Measurements from ENCODE around the gene LIPC. TPM values are rescaled to one million over a fixed set of nuclear protein-coding genes. Genes with fewer than 3 reads are reported as not detected.

LIPC gene
- total and polyA plus RNA-seq, 2 donors (not counting 3 experiments of a cell fraction or from before 2014, with no cell fraction given), result not detected

- H3K9ac ChIP-seq (replicated peaks; ENCODE audit: extremely low read depth, insufficient read depth, low read length), result no peak overlapping the region
- TF ChIP-seq FOS (IDR thresholded peaks at IDR 0.05; ENCODE audit: borderline replicate concordance, insufficient read depth, low read length), result no peak
- TF ChIP-seq MYC (IDR thresholded peaks at IDR 0.05; ENCODE audit: low read depth, low read length), result no peak
- no peak for TF ChIP-seq EZH2 (IDR thresholded peaks at IDR 0.05; ENCODE audit: borderline replicate concordance, low read depth, low read length, severe bottlenecking)
- TF ChIP-seq GATA2 (IDR thresholded peaks at IDR 0.05; ENCODE audit: insufficient read depth, insufficient read length, low read depth, low read length), result no peak
- no peak for TF ChIP-seq JUN (IDR thresholded peaks at IDR 0.05; ENCODE audit: borderline replicate concordance, insufficient read depth, insufficient read length, low read depth)
- no peak for TF ChIP-seq POLR2AphosphoS5 (IDR thresholded peaks at IDR 0.05; ENCODE audit: insufficient read depth, low read depth, low read length)
- TF ChIP-seq, protein P1, sequence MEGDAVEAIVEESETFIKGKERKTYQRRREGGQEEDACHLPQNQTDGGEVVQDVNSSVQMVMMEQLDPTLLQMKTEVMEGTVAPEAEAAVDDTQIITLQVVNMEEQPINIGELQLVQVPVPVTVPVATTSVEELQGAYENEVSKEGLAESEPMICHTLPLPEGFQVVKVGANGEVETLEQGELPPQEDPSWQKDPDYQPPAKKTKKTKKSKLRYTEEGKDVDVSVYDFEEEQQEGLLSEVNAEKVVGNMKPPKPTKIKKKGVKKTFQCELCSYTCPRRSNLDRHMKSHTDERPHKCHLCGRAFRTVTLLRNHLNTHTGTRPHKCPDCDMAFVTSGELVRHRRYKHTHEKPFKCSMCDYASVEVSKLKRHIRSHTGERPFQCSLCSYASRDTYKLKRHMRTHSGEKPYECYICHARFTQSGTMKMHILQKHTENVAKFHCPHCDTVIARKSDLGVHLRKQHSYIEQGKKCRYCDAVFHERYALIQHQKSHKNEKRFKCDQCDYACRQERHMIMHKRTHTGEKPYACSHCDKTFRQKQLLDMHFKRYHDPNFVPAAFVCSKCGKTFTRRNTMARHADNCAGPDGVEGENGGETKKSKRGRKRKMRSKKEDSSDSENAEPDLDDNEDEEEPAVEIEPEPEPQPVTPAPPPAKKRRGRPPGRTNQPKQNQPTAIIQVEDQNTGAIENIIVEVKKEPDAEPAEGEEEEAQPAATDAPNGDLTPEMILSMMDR (IDR thresholded peaks at IDR 0.05; ENCODE audit: extremely low read depth in 1 of 2, insufficient read depth in 1 of 2, low read depth in 1 of 2, low read length in 2 of 2), result no peak
- TF ChIP-seq MAX (IDR thresholded peaks at IDR 0.05; ENCODE audit: insufficient read depth, insufficient read length), result no peak
- no peak for TF ChIP-seq POLR2A (IDR thresholded peaks at IDR 0.05; ENCODE audit: low read depth, low read length)
- FAIRE-seq (no peak), DNase-seq (ENCODE audit: low read depth, low spot score) (no peak)
- dilution Hi-C loops (cut with MboI; ENCODE audit: extremely low pct_ligation_motif_present, low sequenced_read_pairs) (no loop called here), intact Hi-C loops (cut with micrococcal nuclease) (no loop called here)
- no peaks in the 10 kb centered on the region for H3K9me3 ChIP-seq (replicated peaks; ENCODE audit: control insufficient read depth, insufficient read depth, low read length)
- H3K4me1 ChIP-seq (ENCODE audit: control insufficient read depth, extremely low read depth, insufficient read depth, low read length), result no peaks in the 10 kb centered on the region
- no peak overlapping the region for H3K4me3 ChIP-seq (replicated peaks in 1 of 3; ENCODE audit: insufficient read depth in 1 of 3, low read depth in 1 of 3, low read length in 3 of 3)
- BruUV-seq (replicated peaks), result no TSS peak
- H3K27me3 ChIP-seq (ENCODE audit: control insufficient read depth in 2 of 2, insufficient read depth in 2 of 2, low read length in 2 of 2), result no peaks in the 10 kb centered on the region
- no peak overlapping the region for H2AFZ ChIP-seq (ENCODE audit: low read depth, low read length)
- POLR2A ChIA-PET, result no interaction called here
- no peaks in the 10 kb centered on the region for H3K36me3 ChIP-seq (ENCODE audit: control insufficient read depth in 2 of 2, extremely low read depth in 1 of 2, insufficient read depth in 2 of 2, low read length in 2 of 2)
- no peak overlapping the region for H3K27ac ChIP-seq (ENCODE audit: insufficient read depth, low read depth, low read length)
- H3K9me1 ChIP-seq (replicated peaks; ENCODE audit: control insufficient read depth, extremely low read depth, insufficient read depth, low read length), result no peaks in the 10 kb centered on the region
- no peaks in the 10 kb centered on the region for H4K20me1 ChIP-seq (replicated peaks; ENCODE audit: control insufficient read depth, extremely low read depth, insufficient read depth, low read length)
- H3K79me2 ChIP-seq (ENCODE audit: control insufficient read depth, insufficient read depth, low read length), result no peaks in the 10 kb centered on the region
- CTCF ChIA-PET, result interaction anchor here (1.6 kb wide), 1 partner anchor 38 kb away, joined by 3 read pairs; no protein-coding TSS in a partner anchor
- H3K4me2 ChIP-seq (ENCODE audit: insufficient read depth, low read length), result no peak overlapping the region
These were observed 141.5 kb downstream of the LIPC start for GRCh38 chr15:58573270-58573669.

Data from endothelial cell of umbilical vein (primary cell).